Measurements from ENCODE around the gene XRCC1.

GRCh38 chr19:43578787-43579186 is 3.5 kb upstream of the XRCC1 start:
- TF ChIP-seq EZH2phosphoT487 (IDR thresholded peaks at IDR 0.05; ENCODE audit: borderline replicate concordance, low read depth, low read length): no peak
- no peak for TF ChIP-seq CTCF (conservative IDR thresholded peaks at IDR 0.05; ENCODE audit: low read length)

Data from OCI-LY7 (cell line).